ENCODE results near the gene STXBP5L. TPM values are rescaled to one million over a fixed set of nuclear protein-coding genes. Genes with fewer than 3 reads are reported as not detected.
"Not testable (repeated sequence)": the region's sequence is repeated elsewhere in the genome, so short reads cannot be mapped to it uniquely, and the experiment has no call there.

The STXBP5L gene
- total RNA-seq, 1 donor from 2014 or later, result not detected

DNA sequence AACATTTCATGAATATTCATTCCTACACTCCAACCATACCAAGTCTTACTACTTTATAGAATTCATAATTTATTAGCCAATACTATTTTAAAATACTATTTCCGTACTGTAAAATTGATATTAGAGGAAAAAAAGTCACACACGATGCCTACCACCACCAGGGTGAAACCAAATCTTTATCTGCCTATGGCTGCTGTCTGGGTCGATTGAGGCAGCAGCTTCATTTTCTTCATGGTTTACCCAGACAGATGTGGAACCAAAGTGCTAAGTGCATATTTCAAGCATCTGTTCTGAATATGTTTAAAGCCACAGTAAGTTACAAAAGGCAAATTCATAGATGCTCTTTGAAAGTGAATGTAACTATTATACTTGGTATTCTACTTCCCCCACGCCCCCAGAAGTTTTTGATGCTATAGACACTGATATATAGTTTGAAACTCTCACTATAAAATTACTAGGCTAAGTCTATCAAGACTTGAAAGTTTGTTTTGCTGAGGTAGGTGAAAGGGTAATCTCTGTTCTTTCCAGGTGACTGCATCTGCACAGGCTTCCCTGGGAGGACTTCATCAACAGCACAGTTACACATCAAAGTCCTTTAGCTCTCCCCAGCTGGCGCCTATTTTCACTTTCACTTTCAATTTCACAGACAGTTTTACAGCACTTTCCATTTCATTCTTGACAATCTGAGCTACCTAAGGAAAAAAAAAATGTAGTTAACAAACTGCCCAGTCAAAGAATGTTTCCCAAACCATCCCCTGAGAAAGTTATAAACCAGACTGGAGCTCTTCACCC lies 523.9 kb downstream of the STXBP5L start:
- peaks cover 42% of the 10 kb centered on the region for H3K36me3 Mint-ChIP-seq (ENCODE audit: low read depth)
- peak overlapping the region; percentile 30 for H3K27ac Mint-ChIP-seq
- intact Hi-C loops (cut with micrococcal nuclease), result loop anchor here (10.0 kb wide), 3 partner anchors 313 to 1087 kb away; partner anchors contain the start of genes GOLGB1 and LRRC58
- DNase-seq (ENCODE audit: low spot score), result peak; percentile 59
- peaks cover 30% of the 10 kb centered on the region for H3K4me1 Mint-ChIP-seq (ENCODE audit: low read depth)
- no peak overlapping the region for H3K4me3 Mint-ChIP-seq
- H3K27me3 Mint-ChIP-seq (ENCODE audit: insufficient read depth), result no peaks in the 10 kb centered on the region
- no peaks in the 10 kb centered on the region for H3K9me3 Mint-ChIP-seq

DNA sequence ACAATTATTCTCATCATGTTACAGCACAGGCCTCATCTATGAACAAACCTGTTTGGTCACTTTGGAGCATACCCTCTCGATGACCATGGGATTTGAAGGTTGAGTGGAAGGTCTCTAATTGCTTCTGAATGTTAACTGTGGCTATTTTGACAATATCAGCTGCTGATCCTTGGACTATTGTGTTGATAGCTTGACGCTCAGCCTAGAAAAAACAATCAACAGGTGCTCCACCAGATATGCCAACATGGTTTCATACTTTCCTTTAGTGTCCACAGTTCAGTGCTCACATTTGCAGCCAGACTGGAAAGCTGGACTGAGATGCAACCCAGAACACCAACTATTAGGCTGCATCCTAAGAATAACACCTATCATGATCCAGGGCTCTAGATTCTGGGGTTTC lies 528.1 kb downstream of the STXBP5L start:
- Mint-ChIP-seq H3K27ac (no peak overlapping the region), H3K27me3 (ENCODE audit: insufficient read depth) (no peaks in the 10 kb centered on the region), H3K9me3 (no peaks in the 10 kb centered on the region), H3K4me1 (ENCODE audit: low read depth) (peaks cover 30% of the 10 kb centered on the region), H3K4me3 (no peak overlapping the region), H3K36me3 (ENCODE audit: low read depth) (peaks cover 24% of the 10 kb centered on the region)
- intact Hi-C loops (cut with micrococcal nuclease), result loop anchor here (10.0 kb wide), 3 partner anchors 309 to 1091 kb away; partner anchors contain the start of genes GOLGB1 and LRRC58
- no peak for DNase-seq (ENCODE audit: low spot score)

DNA sequence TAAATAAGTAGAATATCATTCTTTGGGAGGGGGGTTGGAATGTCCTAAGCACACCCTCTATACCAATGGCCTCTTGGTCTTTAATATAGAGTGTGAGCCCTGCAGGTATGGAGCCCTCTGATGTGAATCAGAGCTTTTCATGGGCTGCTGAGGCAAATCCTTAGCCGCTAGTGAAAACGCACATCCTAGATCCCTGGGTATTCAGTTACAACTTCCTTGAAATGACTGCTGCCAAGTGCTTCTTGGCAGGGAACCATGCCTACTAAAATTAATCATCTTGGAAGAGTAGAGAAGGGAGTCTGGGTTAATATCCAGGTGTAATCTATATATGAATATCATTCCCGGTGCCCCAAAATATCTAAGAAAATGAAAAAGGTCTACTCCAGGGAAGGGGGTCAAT lies 528.6 kb downstream of the STXBP5L start:
- peaks cover 25% of the 10 kb centered on the region for H3K36me3 Mint-ChIP-seq (ENCODE audit: low read depth)
- H3K4me1 Mint-ChIP-seq (ENCODE audit: low read depth), result peaks cover 30% of the 10 kb centered on the region
- no peaks in the 10 kb centered on the region for H3K9me3 Mint-ChIP-seq
- H3K27ac Mint-ChIP-seq, result no peak overlapping the region
- no peak overlapping the region for H3K4me3 Mint-ChIP-seq
- intact Hi-C loops (cut with micrococcal nuclease), result loop anchor here (10.0 kb wide), 3 partner anchors 308 to 1092 kb away; partner anchors contain the start of genes GOLGB1 and LRRC58
- no peak for DNase-seq (ENCODE audit: low spot score)
- no peaks in the 10 kb centered on the region for H3K27me3 Mint-ChIP-seq (ENCODE audit: insufficient read depth)

GRCh38 chr3:121443456-121443855 lies 535.5 kb downstream of the STXBP5L start:
- DNase-seq (ENCODE audit: low spot score), result no peak
- peaks cover 42% of the 10 kb centered on the region for H3K36me3 Mint-ChIP-seq (ENCODE audit: low read depth)
- peaks cover 5% of the 10 kb centered on the region for H3K9me3 Mint-ChIP-seq
- no peak overlapping the region for H3K27ac Mint-ChIP-seq
- no peak overlapping the region for H3K4me3 Mint-ChIP-seq
- intact Hi-C loops (cut with micrococcal nuclease), result no loop called here
- no peaks in the 10 kb centered on the region for H3K4me1 Mint-ChIP-seq (ENCODE audit: low read depth)
- no peaks in the 10 kb centered on the region for H3K27me3 Mint-ChIP-seq (ENCODE audit: insufficient read depth)

GRCh38 chr3:121451752-121452151 lies 543.7 kb downstream of the STXBP5L start:
- DNase-seq (ENCODE audit: low spot score); H3K4me1 Mint-ChIP-seq (ENCODE audit: low read depth); intact Hi-C loops (cut with micrococcal nuclease); H3K27me3 Mint-ChIP-seq (ENCODE audit: insufficient read depth); H3K27ac Mint-ChIP-seq; H3K4me3 Mint-ChIP-seq; H3K9me3 Mint-ChIP-seq: not testable (repeated sequence)
- H3K36me3 Mint-ChIP-seq (ENCODE audit: low read depth), result peaks cover 37% of the 10 kb centered on the region

GRCh38 chr3:121462565-121462964 lies 554.6 kb downstream of the STXBP5L start:
- Mint-ChIP-seq H3K4me3 (no peak overlapping the region), H3K36me3 (ENCODE audit: low read depth) (peaks cover 51% of the 10 kb centered on the region), H3K27me3 (ENCODE audit: insufficient read depth) (no peaks in the 10 kb centered on the region), H3K4me1 (ENCODE audit: low read depth) (no peaks in the 10 kb centered on the region), H3K9me3 (no peaks in the 10 kb centered on the region), H3K27ac (no peak overlapping the region)
- no peak for DNase-seq (ENCODE audit: low spot score)
- intact Hi-C loops (cut with micrococcal nuclease), result no loop called here

GRCh38 chr3:121463745-121464144 lies 555.7 kb downstream of the STXBP5L start:
- intact Hi-C loops (cut with micrococcal nuclease), result no loop called here
- H3K36me3 Mint-ChIP-seq (ENCODE audit: low read depth), result peaks cover 50% of the 10 kb centered on the region

GRCh38 chr3:121467085-121467484 lies 559.1 kb downstream of the STXBP5L start:
- peaks cover 37% of the 10 kb centered on the region for H3K36me3 Mint-ChIP-seq (ENCODE audit: low read depth)

More at GRCh38 chr3:121463745-121464144, 555.7 kb downstream of the STXBP5L start:
- Mint-ChIP-seq H3K9me3 (no peaks in the 10 kb centered on the region), H3K4me1 (ENCODE audit: low read depth) (no peaks in the 10 kb centered on the region), H3K27me3 (ENCODE audit: insufficient read depth) (no peaks in the 10 kb centered on the region), H3K4me3 (no peak overlapping the region), H3K27ac (no peak overlapping the region)
- no peak for DNase-seq (ENCODE audit: low spot score)

DNA sequence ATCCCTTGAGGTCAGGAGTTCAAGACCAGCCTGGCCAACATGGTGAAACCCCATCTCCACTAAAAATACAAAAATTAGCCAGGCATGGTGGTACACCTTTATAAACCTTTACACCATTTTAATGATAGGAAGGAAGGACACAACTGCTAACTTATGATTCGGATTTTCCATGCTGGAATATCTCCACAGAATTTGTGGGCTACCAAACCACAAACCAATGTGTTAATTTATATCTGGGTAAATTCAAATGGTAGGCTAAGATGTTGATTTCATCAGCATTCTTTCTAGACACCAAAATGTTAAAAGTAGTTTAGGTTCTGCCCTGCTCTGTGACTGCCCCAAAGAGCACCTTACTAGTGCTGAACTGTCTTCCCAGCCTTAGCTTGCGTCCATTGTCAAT lies 565.0 kb downstream of the STXBP5L start:
- no peaks in the 10 kb centered on the region for H3K9me3 Mint-ChIP-seq
- intact Hi-C loops (cut with micrococcal nuclease), result no loop called here
- no peaks in the 10 kb centered on the region for H3K4me1 Mint-ChIP-seq (ENCODE audit: low read depth)
- peaks cover 29% of the 10 kb centered on the region for H3K36me3 Mint-ChIP-seq (ENCODE audit: low read depth)
- no peak overlapping the region for H3K4me3 Mint-ChIP-seq
- H3K27me3 Mint-ChIP-seq (ENCODE audit: insufficient read depth), result no peaks in the 10 kb centered on the region
- no peak overlapping the region for H3K27ac Mint-ChIP-seq
- DNase-seq (ENCODE audit: low spot score), result no peak

More at GRCh38 chr3:121467085-121467484, 559.1 kb downstream of the STXBP5L start:
- Mint-ChIP-seq H3K27ac (no peak overlapping the region), H3K27me3 (ENCODE audit: insufficient read depth) (no peaks in the 10 kb centered on the region), H3K9me3 (no peaks in the 10 kb centered on the region), H3K4me1 (ENCODE audit: low read depth) (no peaks in the 10 kb centered on the region), H3K4me3 (no peak overlapping the region)
- no peak for DNase-seq (ENCODE audit: low spot score)
- intact Hi-C loops (cut with micrococcal nuclease), result no loop called here

Other genes with a start within 250 kb of the STXBP5L start
- 0.16 TPM in 1 of 2 replicates, not detected in the other for gene HGD, start 226.0 kb upstream of the STXBP5L start, total RNA-seq
- 24.3 and 25.6 TPM in 2 replicates for gene RABL3, start 165.7 kb upstream of the STXBP5L start, total RNA-seq
- 25.3 and 29.2 TPM in 2 replicates for gene GTF2E1, start 165.5 kb upstream of the STXBP5L start, total RNA-seq